ENCODE results near the gene ADGRG1.

Gene ADGRG1

DNA sequence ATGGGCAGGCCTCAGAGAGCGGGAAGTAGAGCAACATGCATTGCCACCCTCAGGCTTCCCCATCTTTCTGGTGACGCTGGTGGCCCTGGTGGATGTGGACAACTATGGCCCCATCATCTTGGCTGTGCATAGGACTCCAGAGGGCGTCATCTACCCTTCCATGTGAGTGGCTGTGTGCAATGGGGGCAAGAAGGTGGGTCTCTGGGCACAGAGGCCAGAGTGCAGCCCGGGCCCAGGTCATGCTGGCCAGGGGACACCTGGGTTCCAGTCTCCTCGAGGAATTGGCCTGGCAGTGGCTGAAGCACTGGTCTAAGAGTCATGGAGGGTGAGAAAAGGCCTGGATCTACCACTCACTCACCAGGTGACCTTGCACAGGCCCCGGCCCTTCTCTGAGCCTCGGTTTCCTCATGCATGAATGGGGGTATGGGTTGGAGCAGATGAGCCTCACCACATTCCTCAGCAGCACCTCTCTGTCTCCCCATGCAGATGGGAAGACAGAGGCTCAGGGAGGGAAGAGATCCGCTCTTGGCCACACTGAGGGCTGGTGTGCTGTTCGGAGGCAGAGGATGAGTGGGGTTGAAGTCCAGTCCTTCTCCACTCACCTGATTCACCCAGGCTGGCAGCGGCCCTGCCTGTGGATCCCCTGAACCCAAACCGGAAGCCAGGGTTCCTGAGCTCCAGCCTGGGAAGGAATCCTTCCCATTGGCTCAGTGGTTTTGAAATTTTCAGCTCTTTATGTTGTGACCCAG is 32.5 kb downstream of the ADGRG1 start:
- Histone ChIP-seq H3K9me3 (ENCODE audit: control insufficient read depth, insufficient read depth, low read depth, low read length) (no peaks in the 10 kb centered on the region), H3K36me3 (ENCODE audit: control insufficient read depth in 2 of 2, insufficient read depth in 1 of 2, low read length in 2 of 2) (no peaks in the 10 kb centered on the region), H3K4me1 (ENCODE audit: control insufficient read depth, insufficient read depth, low read length) (no peaks in the 10 kb centered on the region), H3K27ac (ENCODE audit: extremely low read depth, low read depth, low read length) (no peak overlapping the region), H3K4me3 (ENCODE audit: low read depth, low read length) (no peak overlapping the region)
- ChIA-PET POLR2A (no interaction called here), CTCF (no interaction called here)
- TF ChIP-seq SP7 (tag by site-specific recombination; IDR thresholded peaks at IDR 0.05) (no peak), EGR2 (tag by site-specific recombination; IDR thresholded peaks at IDR 0.05; ENCODE audit: low read depth) (no peak), ZNF548 (tag by site-specific recombination; IDR thresholded peaks at IDR 0.05) (no peak), ZNF792 (tag by site-specific recombination; IDR thresholded peaks at IDR 0.05) (no peak), ZNF530 (tag by site-specific recombination; IDR thresholded peaks at IDR 0.05; ENCODE audit: low read depth) (no peak), ZNF146 (tag by site-specific recombination; IDR thresholded peaks at IDR 0.05) (no peak), MEIS1 (CRISPR knock-in tag; IDR thresholded peaks at IDR 0.05; ENCODE audit: borderline replicate concordance) (no peak), ZNF623 (tag by site-specific recombination; IDR thresholded peaks at IDR 0.05) (no peak), ZNF501 (tag by site-specific recombination; IDR thresholded peaks at IDR 0.05) (no peak), ZNF561 (tag by site-specific recombination; IDR thresholded peaks at IDR 0.05; ENCODE audit: borderline replicate concordance) (no peak), ZNF837 (tag by site-specific recombination; IDR thresholded peaks at IDR 0.05) (no peak), ZNF48 (tag by site-specific recombination; IDR thresholded peaks at IDR 0.05) (no peak), ZNF391 (tag by site-specific recombination; IDR thresholded peaks at IDR 0.05; ENCODE audit: borderline replicate concordance, low read depth) (no peak), TCF7L2 (IDR thresholded peaks at IDR 0.05; ENCODE audit: borderline replicate concordance, low read depth, low read length) (no peak)
- TF ChIP-seq, protein P1, sequence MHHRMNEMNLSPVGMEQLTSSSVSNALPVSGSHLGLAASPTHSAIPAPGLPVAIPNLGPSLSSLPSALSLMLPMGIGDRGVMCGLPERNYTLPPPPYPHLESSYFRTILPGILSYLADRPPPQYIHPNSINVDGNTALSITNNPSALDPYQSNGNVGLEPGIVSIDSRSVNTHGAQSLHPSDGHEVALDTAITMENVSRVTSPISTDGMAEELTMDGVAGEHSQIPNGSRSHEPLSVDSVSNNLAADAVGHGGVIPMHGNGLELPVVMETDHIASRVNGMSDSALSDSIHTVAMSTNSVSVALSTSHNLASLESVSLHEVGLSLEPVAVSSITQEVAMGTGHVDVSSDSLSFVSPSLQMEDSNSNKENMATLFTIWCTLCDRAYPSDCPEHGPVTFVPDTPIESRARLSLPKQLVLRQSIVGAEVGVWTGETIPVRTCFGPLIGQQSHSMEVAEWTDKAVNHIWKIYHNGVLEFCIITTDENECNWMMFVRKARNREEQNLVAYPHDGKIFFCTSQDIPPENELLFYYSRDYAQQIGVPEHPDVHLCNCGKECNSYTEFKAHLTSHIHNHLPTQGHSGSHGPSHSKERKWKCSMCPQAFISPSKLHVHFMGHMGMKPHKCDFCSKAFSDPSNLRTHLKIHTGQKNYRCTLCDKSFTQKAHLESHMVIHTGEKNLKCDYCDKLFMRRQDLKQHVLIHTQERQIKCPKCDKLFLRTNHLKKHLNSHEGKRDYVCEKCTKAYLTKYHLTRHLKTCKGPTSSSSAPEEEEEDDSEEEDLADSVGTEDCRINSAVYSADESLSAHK (tag by site-specific recombination; IDR thresholded peaks at IDR 0.05): no peak
- TF ChIP-seq, protein P2, sequence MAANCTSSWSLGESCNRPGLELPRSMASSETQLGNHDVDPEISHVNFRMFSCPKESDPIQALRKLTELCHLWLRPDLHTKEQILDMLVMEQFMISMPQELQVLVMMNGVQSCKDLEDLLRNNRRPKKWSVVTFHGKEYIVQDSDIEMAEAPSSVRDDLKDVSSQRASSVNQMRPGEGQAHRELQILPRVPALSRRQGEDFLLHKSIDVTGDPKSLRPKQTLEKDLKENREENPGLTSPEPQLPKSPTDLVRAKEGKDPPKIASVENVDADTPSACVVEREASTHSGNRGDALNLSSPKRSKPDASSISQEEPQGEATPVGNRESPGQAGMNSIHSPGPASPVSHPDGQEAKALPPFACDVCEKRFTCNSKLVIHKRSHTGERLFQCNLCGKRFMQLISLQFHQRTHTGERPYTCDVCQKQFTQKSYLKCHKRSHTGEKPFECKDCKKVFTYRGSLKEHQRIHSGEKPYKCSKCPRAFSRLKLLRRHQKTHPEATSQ (tag by site-specific recombination; IDR thresholded peaks at IDR 0.05): no peak
- TF ChIP-seq, protein P3, sequence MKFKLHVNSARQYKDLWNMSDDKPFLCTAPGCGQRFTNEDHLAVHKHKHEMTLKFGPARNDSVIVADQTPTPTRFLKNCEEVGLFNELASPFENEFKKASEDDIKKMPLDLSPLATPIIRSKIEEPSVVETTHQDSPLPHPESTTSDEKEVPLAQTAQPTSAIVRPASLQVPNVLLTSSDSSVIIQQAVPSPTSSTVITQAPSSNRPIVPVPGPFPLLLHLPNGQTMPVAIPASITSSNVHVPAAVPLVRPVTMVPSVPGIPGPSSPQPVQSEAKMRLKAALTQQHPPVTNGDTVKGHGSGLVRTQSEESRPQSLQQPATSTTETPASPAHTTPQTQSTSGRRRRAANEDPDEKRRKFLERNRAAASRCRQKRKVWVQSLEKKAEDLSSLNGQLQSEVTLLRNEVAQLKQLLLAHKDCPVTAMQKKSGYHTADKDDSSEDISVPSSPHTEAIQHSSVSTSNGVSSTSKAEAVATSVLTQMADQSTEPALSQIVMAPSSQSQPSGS (tag by site-specific recombination; IDR thresholded peaks at IDR 0.05; ENCODE audit: low read depth): no peak
- TF ChIP-seq, protein P4, sequence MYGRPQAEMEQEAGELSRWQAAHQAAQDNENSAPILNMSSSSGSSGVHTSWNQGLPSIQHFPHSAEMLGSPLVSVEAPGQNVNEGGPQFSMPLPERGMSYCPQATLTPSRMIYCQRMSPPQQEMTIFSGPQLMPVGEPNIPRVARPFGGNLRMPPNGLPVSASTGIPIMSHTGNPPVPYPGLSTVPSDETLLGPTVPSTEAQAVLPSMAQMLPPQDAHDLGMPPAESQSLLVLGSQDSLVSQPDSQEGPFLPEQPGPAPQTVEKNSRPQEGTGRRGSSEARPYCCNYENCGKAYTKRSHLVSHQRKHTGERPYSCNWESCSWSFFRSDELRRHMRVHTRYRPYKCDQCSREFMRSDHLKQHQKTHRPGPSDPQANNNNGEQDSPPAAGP (tag by site-specific recombination; IDR thresholded peaks at IDR 0.05): no peak

GRCh38 chr16:57661510-57661909 is 33.1 kb downstream of the ADGRG1 start:
- TF ChIP-seq ZNF223 (tag by site-specific recombination; IDR thresholded peaks at IDR 0.05) (0 out of 2 replicates have a peak, but pooled peaks have one; percentile 31), SP7 (tag by site-specific recombination; IDR thresholded peaks at IDR 0.05) (no peak)
- Histone ChIP-seq H3K9me3 (ENCODE audit: control insufficient read depth, insufficient read depth, low read depth, low read length) (no peaks in the 10 kb centered on the region), H3K36me3 (ENCODE audit: control insufficient read depth in 2 of 2, insufficient read depth in 1 of 2, low read length in 2 of 2) (no peaks in the 10 kb centered on the region), H3K4me3 (ENCODE audit: low read depth, low read length) (no peak overlapping the region), H3K27ac (ENCODE audit: extremely low read depth, low read depth, low read length) (no peak overlapping the region), H3K4me1 (ENCODE audit: control insufficient read depth, insufficient read depth, low read length) (no peaks in the 10 kb centered on the region)
- ChIA-PET CTCF (interaction anchor here (0.7 kb wide), 1 partner anchor 61 kb away, joined by 3 read pairs; no protein-coding TSS in a partner anchor), POLR2A (no interaction called here)
